Fibroblast of villous mesenchyme (primary cell): ENCODE data around the gene EFCAB5. TPM values are rescaled to one million over a fixed set of nuclear protein-coding genes. Genes with fewer than 3 reads are reported as not detected.
A peak's percentile ranks its signal among the peaks of the same experiment; 100 is the strongest.
"Not testable (repeated sequence)": the region's sequence is repeated elsewhere in the genome, so short reads cannot be mapped to it uniquely, and the experiment has no call there.

ENCODE experiments used
- DNase-seq: peaks from one replicate; pipeline ENCODE4 v3.0.0-alpha.2; 2010; ENCODE audit warnings: low read depth
- H3K4me3 ChIP-seq: 2 replicates; pipeline ENCODE4 v1.5.1; 2011; ENCODE audit warnings: low read depth, mild to moderate bottlenecking, low read length
- CTCF ChIP-seq: IDR thresholded peaks from 2 replicates; pipeline ENCODE4 v1.5.1; 2012; ENCODE audit warnings: low read depth, mild to moderate bottlenecking, low read length; ENCODE audit not compliant: insufficient read depth
- total RNA-seq: library from RNA; depleted of rRNA; stranded (reverse); fragments of >200 nt; gene quantifications from 2 replicates; pipeline ENCODE4 v1.2.3, GENCODE V29; 2012

The EFCAB5 gene
- total RNA-seq, 1 donor, result under 0.01 TPM

- TF ChIP-seq CTCF, result no peak
- no peak for DNase-seq
- no peak overlapping the region for H3K4me3 ChIP-seq
Observed at GRCh38 chr17:30132615-30133014, 191.2 kb downstream of the EFCAB5 start.

GRCh38 chr17:30133197-30133596, 191.8 kb downstream of the EFCAB5 start:
- no peak overlapping the region for H3K4me3 ChIP-seq
- TF ChIP-seq CTCF, result no peak
- no peak for DNase-seq

- no peak for TF ChIP-seq CTCF
- H3K4me3 ChIP-seq, result no peak overlapping the region
- no peak for DNase-seq
Observed at GRCh38 chr17:30134551-30134950, 193.1 kb downstream of the EFCAB5 start.

GRCh38 chr17:30137158-30137557, 195.7 kb downstream of the EFCAB5 start:
- DNase-seq, result no peak
- TF ChIP-seq CTCF, result no peak
- no peak overlapping the region for H3K4me3 ChIP-seq

- H3K4me3 ChIP-seq, result not testable (repeated sequence)
- DNase-seq, result peak; percentile 22
Observed at GRCh38 chr17:30147860-30148259, 206.4 kb downstream of the EFCAB5 start.

- TF ChIP-seq CTCF, result no peak
- no peak for DNase-seq
Observed at GRCh38 chr17:30148376-30148775, 206.9 kb downstream of the EFCAB5 start.

GRCh38 chr17:30151471-30151870, 210.0 kb downstream of the EFCAB5 start:
- no peak for DNase-seq
- H3K4me3 ChIP-seq, result no peak overlapping the region
- no peak for TF ChIP-seq CTCF

More at GRCh38 chr17:30148376-30148775, 206.9 kb downstream of the EFCAB5 start:
- H3K4me3 ChIP-seq, result no peak overlapping the region

- no peak for DNase-seq
- no peak overlapping the region for H3K4me3 ChIP-seq
- TF ChIP-seq CTCF, result no peak
Observed at GRCh38 chr17:30153463-30153862, 212.0 kb downstream of the EFCAB5 start.
